Fibroblast of skin of scalp (primary cell): Measurements from ENCODE around the gene PCDHGA3.
"Not testable (repeated sequence)": the region's sequence is repeated elsewhere in the genome, so short reads cannot be mapped to it uniquely, and the experiment has no call there.

Experiments used
- DNase-seq: peaks from one replicate; pipeline ENCODE4 v3.0.0-alpha.2; 2013

PCDHGA3 gene

GRCh38 chr5:141383345-141383744 lies 39.7 kb downstream of the PCDHGA3 start:
- DNase-seq = no peak

- DNase-seq = no peak
These were observed 41.0 kb downstream of the PCDHGA3 start for GRCh38 chr5:141384471-141385267.

- peak; percentile 65 for DNase-seq
These were observed 44.1 kb downstream of the PCDHGA3 start, which contains the start of gene PCDHGB4 for GRCh38 chr5:141387557-141388311. PCDHGB4 (plus strand) TSS chr5:141387698; CDS start chr5:141387885, 187 bp downstream.

GRCh38 chr5:141388661-141389060 lies 45.0 kb downstream of the PCDHGA3 start:
- no peak for DNase-seq

- no peak for DNase-seq
These were observed 45.8 kb downstream of the PCDHGA3 start for GRCh38 chr5:141389153-141390042.

GRCh38 chr5:141392429-141393198 lies 49.0 kb downstream of the PCDHGA3 start, which contains the start of gene PCDHGA8:
PCDHGA8 (plus strand) TSS chr5:141392633; CDS start chr5:141392814, 181 bp downstream.
- DNase-seq = peak; percentile 38

GRCh38 chr5:141393267-141393666 lies 49.6 kb downstream of the PCDHGA3 start:
- DNase-seq = no peak

- not testable (repeated sequence) for DNase-seq
These were observed 51.0 kb downstream of the PCDHGA3 start for GRCh38 chr5:141394401-141395187.
